Caco-2 (cell line): ENCODE measurements around the gene ITPR1. TPM values are rescaled to one million over a fixed set of nuclear protein-coding genes. Genes with fewer than 3 reads are reported as not detected.

Experiments used
- BruUV-seq: library from RNA; stranded (reverse); fragments of 400-500 nt; replicated peaks from 2 replicates; lab custom pipeline; 2021; lab: Mats Ljungman, UMichigan
- CTCF ChIA-PET: fragments of 300-600 bp; sonication (Branson Sonifier 250); formaldehyde crosslinking; loops from one replicate; lab custom pipeline; 2022; ENCODE audit warnings: antibody characterized with exemption; lab: Charles Lee
- POLR2A ChIA-PET: fragments of 300-600 bp; sonication (Branson Sonifier 250); formaldehyde crosslinking; loops from one replicate; lab custom pipeline; 2022; ENCODE audit warnings: antibody characterized with exemption; lab: Charles Lee
- DNase-seq, 2 experiments: peaks; one replicate each; pipeline versions ENCODE4 v3.0.0 to v3.0.0-alpha.2; 2020 to 2022
- H3K27me3 ChIP-seq: replicated peaks from 2 replicates; pipeline ENCODE4 v1.6.0; 2011; ENCODE audit warnings: low read length; ENCODE audit not compliant: control insufficient read depth, insufficient read depth
- H3K36me3 ChIP-seq: 2 replicates; pipeline ENCODE4 v1.5.1; 2011; ENCODE audit warnings: low read length; ENCODE audit not compliant: control insufficient read depth, insufficient read depth
- H3K4me1 ChIP-seq: fragments of 250-450 bp; sonication (Bioruptor Pico); 2 replicates; pipeline ENCODE4 v1.5.1; 2020; ENCODE audit warnings: mild to moderate bottlenecking
- H3K4me3 ChIP-seq: 2 replicates; pipeline ENCODE4 v1.5.1; 2011; ENCODE audit warnings: low read depth, mild to moderate bottlenecking, control low read depth, low read length
- H3K9me3 ChIP-seq: fragments of 250-450 bp; sonication (Bioruptor Pico); 2 replicates; pipeline ENCODE4 v1.5.1; 2020; ENCODE audit warnings: mild to moderate bottlenecking, moderate library complexity
- H3K27ac Mint-ChIP-seq: one replicate; pipeline ENCODE4 v1.8.0; 2022; ENCODE audit warnings: mixed read lengths; ENCODE audit not compliant: unreplicated experiment
- H3K27me3 Mint-ChIP-seq: one replicate; pipeline ENCODE4 v1.8.0; 2022; ENCODE audit warnings: mixed read lengths; ENCODE audit not compliant: insufficient read depth, unreplicated experiment
- H3K36me3 Mint-ChIP-seq: one replicate; pipeline ENCODE4 v1.8.0; 2022; ENCODE audit warnings: mild to moderate bottlenecking, mixed read lengths; ENCODE audit not compliant: insufficient read depth, unreplicated experiment
- H3K4me1 Mint-ChIP-seq: one replicate; pipeline ENCODE4 v1.8.0; 2022; ENCODE audit warnings: low read depth, mixed read lengths; ENCODE audit not compliant: unreplicated experiment
- H3K4me3 Mint-ChIP-seq: one replicate; pipeline ENCODE4 v1.8.0; 2022; ENCODE audit warnings: mild to moderate bottlenecking, moderate library complexity, mixed read lengths; ENCODE audit not compliant: unreplicated experiment
- H3K9me3 Mint-ChIP-seq: one replicate; pipeline ENCODE4 v1.8.0; 2022; ENCODE audit warnings: mixed read lengths; ENCODE audit not compliant: unreplicated experiment
- intact Hi-C: fragments of 100-400 bp; cut with micrococcal nuclease; formaldehyde crosslinking; loops from one replicate; pipeline ENCODE4 v1.10.0; 2022; ENCODE audit not compliant: unreplicated experiment
- total RNA-seq: library from RNA; stranded (reverse); gene quantifications from 2 replicates; pipeline ENCODE4 v1.2.3, GENCODE V29; 2022
- TF ChIP-seq, protein P1 (sequence below), 2 experiments: fragments of 200-600 bp in 1 of 2; IDR thresholded peaks; 1 replicate in 1 of 2; 2 replicates in 1 of 2; pipeline versions ENCODE4 v1.5.1 to v1.8.0; 2011 to 2022; ENCODE audit warnings: antibody characterized with exemption in 1 of 2, control low read depth in 1 of 2, inconsistent platforms in 1 of 2, low read depth in 1 of 2, low read length in 1 of 2, mild to moderate bottlenecking in 1 of 2, moderate library complexity in 1 of 2; ENCODE audit not compliant: insufficient read depth in 1 of 2, severe bottlenecking in 1 of 2, unreplicated experiment in 1 of 2

Gene ITPR1
- total RNA-seq, 1 experiment from 2014 or later, result 10.4 TPM

GRCh38 chr3:4666071-4666470, 172.9 kb downstream of the ITPR1 start:
- TF ChIP-seq, protein P1, sequence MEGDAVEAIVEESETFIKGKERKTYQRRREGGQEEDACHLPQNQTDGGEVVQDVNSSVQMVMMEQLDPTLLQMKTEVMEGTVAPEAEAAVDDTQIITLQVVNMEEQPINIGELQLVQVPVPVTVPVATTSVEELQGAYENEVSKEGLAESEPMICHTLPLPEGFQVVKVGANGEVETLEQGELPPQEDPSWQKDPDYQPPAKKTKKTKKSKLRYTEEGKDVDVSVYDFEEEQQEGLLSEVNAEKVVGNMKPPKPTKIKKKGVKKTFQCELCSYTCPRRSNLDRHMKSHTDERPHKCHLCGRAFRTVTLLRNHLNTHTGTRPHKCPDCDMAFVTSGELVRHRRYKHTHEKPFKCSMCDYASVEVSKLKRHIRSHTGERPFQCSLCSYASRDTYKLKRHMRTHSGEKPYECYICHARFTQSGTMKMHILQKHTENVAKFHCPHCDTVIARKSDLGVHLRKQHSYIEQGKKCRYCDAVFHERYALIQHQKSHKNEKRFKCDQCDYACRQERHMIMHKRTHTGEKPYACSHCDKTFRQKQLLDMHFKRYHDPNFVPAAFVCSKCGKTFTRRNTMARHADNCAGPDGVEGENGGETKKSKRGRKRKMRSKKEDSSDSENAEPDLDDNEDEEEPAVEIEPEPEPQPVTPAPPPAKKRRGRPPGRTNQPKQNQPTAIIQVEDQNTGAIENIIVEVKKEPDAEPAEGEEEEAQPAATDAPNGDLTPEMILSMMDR (IDR thresholded peaks at IDR 0.05; ENCODE audit: insufficient read depth in 1 of 2, low read depth in 1 of 2, low read length in 1 of 2, severe bottlenecking in 1 of 2, unreplicated experiment in 1 of 2), result no peak
- POLR2A ChIA-PET, result no interaction called here
- Histone ChIP-seq H3K9me3 (no peaks in the 10 kb centered on the region), H3K4me1 (no peaks in the 10 kb centered on the region), H3K27me3 (no peaks in the 10 kb centered on the region), H3K4me3 (no peak overlapping the region), H3K36me3 (no peaks in the 10 kb centered on the region)
- CTCF ChIA-PET, result no interaction called here
- intact Hi-C loops, result no loop called here
- no TSS peak for BruUV-seq
- H3K9me3 Mint-ChIP-seq, result no peaks in the 10 kb centered on the region
- no peak overlapping the region for H3K27ac Mint-ChIP-seq
- H3K4me1 Mint-ChIP-seq, result no peaks in the 10 kb centered on the region
- no peaks in the 10 kb centered on the region for H3K27me3 Mint-ChIP-seq
- H3K36me3 Mint-ChIP-seq, result peaks cover 6% of the 10 kb centered on the region
- no peak for DNase-seq
- no peak overlapping the region for H3K4me3 Mint-ChIP-seq

- Mint-ChIP-seq H3K4me1 (no peaks in the 10 kb centered on the region), H3K36me3 (peaks cover 6% of the 10 kb centered on the region), H3K9me3 (no peaks in the 10 kb centered on the region), H3K27ac (no peak overlapping the region), H3K27me3 (no peaks in the 10 kb centered on the region), H3K4me3 (no peak overlapping the region)
- no peak overlapping the region for H3K4me3 ChIP-seq
- ChIA-PET POLR2A (no interaction called here), CTCF (no interaction called here)
- no peaks in the 10 kb centered on the region for H3K4me1 ChIP-seq
- H3K36me3 ChIP-seq, result no peaks in the 10 kb centered on the region
- no peaks in the 10 kb centered on the region for H3K9me3 ChIP-seq
- H3K27me3 ChIP-seq, result no peaks in the 10 kb centered on the region
- TF ChIP-seq, protein P1 (IDR thresholded peaks at IDR 0.05; ENCODE audit: insufficient read depth in 1 of 2, low read depth in 1 of 2, low read length in 1 of 2, severe bottlenecking in 1 of 2, unreplicated experiment in 1 of 2), result peak; percentile 43 to 70
- DNase-seq, result peak in 1 of 2 experiments; percentile 33
- intact Hi-C loops, result no loop called here
- no TSS peak for BruUV-seq
Measured at GRCh38 chr3:4670352-4670751, 177.2 kb downstream of the ITPR1 start.

DNA sequence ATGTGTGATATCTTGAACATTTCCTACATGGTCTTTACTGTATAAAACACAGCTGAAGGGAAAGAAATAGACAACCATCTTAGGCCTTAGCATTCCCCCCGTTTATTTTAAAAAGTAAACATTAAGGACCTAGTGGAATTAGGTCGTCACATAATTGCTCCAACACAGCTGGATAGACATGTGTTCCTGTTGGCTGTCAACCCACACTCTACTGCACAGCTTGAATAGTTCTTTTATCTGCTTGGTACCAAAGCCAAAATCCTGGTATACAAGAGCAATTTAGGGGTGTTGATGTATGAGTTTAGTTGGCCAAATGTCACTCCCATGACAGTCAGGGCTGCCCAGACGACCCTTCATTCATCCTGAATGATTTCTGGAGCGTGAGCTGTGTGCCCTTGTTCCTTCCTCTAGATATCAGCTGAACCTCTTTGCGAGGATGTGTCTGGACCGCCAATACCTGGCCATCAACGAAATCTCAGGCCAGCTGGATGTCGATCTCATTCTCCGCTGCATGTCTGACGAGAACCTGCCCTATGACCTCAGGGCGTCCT, 179.7 kb downstream of the ITPR1 start:
- no peaks in the 10 kb centered on the region for H3K9me3 ChIP-seq
- no peak for DNase-seq
- no TSS peak for BruUV-seq
- Mint-ChIP-seq H3K4me1 (no peaks in the 10 kb centered on the region), H3K4me3 (no peak overlapping the region), H3K36me3 (peaks cover 6% of the 10 kb centered on the region), H3K27ac (no peak overlapping the region), H3K9me3 (no peaks in the 10 kb centered on the region), H3K27me3 (no peaks in the 10 kb centered on the region)
- no peaks in the 10 kb centered on the region for H3K36me3 ChIP-seq
- no peaks in the 10 kb centered on the region for H3K4me1 ChIP-seq
- H3K4me3 ChIP-seq, result no peak overlapping the region
- POLR2A ChIA-PET, result no interaction called here
- no peaks in the 10 kb centered on the region for H3K27me3 ChIP-seq
- intact Hi-C loops, result no loop called here
- TF ChIP-seq, protein P1 (IDR thresholded peaks at IDR 0.05; ENCODE audit: insufficient read depth in 1 of 2, low read depth in 1 of 2, low read length in 1 of 2, severe bottlenecking in 1 of 2, unreplicated experiment in 1 of 2), result no peak
- CTCF ChIA-PET, result interaction anchor here (0.6 kb wide), 1 partner anchor 15 kb away, joined by 3 read pairs; no protein-coding TSS in a partner anchor
